Natural killer cell (primary cell): ENCODE results near the gene KLHL6. TPM values are rescaled to one million over a fixed set of nuclear protein-coding genes. Genes with fewer than 3 reads are reported as not detected.
"Not testable (repeated sequence)": the region's sequence is repeated elsewhere in the genome, so short reads cannot be mapped to it uniquely, and the experiment has no call there.

ENCODE experiments used
- ATAC-seq, 3 donors: fragments of 150-1000 bp in 2 of 3; fragments of 200-7000 bp in 1 of 3; cut with Tn5 transposase; 1 replicate in 1 of 3; 2 replicates in 2 of 3; pipeline ENCODE4 v1.10.0; 2021; ENCODE audit warnings: mild to moderate bottlenecking in 2 of 3, moderate library complexity in 2 of 3
- DNase-seq, 2 donors: peaks; one replicate each; pipeline versions ENCODE4 v3.0.0 to v3.0.0-alpha.2; 2013 to 2021; ENCODE audit warnings: mixed read lengths in 1 of 2
- H3K27ac ChIP-seq: one replicate; pipeline ENCODE4 v1.5.1; 2013; ENCODE audit warnings: mild to moderate bottlenecking, low read length
- H3K27me3 ChIP-seq: one replicate; pipeline ENCODE4 v1.6.1; 2013; ENCODE audit warnings: low read length; ENCODE audit not compliant: control insufficient read depth, insufficient read depth
- H3K36me3 ChIP-seq: one replicate; pipeline ENCODE4 v1.6.1; 2013; ENCODE audit warnings: low read length; ENCODE audit not compliant: control insufficient read depth, insufficient read depth
- H3K4me1 ChIP-seq: one replicate; pipeline ENCODE4 v1.6.1; 2013; ENCODE audit warnings: low read length; ENCODE audit not compliant: control insufficient read depth, insufficient read depth
- H3K4me3 ChIP-seq: one replicate; pipeline ENCODE4 v1.5.1; 2013; ENCODE audit warnings: low read length
- H3K9me3 ChIP-seq: one replicate; pipeline ENCODE4 v1.6.1; 2013; ENCODE audit warnings: low read length; ENCODE audit not compliant: control insufficient read depth, insufficient read depth
- H3K27ac Mint-ChIP-seq, 2 donors: one replicate each; pipeline ENCODE4 v1.8.0; 2022; ENCODE audit warnings: mild to moderate bottlenecking in 2 of 2, mixed read lengths in 2 of 2, moderate library complexity in 1 of 2
- H3K27me3 Mint-ChIP-seq, 2 donors: one replicate each; pipeline ENCODE4 v1.8.0; 2022; ENCODE audit warnings: low read depth in 2 of 2, mixed read lengths in 2 of 2
- H3K36me3 Mint-ChIP-seq: one replicate; pipeline ENCODE4 v1.8.0; 2022; ENCODE audit warnings: mixed read lengths
- H3K4me1 Mint-ChIP-seq, 2 donors: one replicate each; pipeline ENCODE4 v1.8.0; 2022; ENCODE audit warnings: mixed read lengths in 2 of 2
- H3K4me3 Mint-ChIP-seq: one replicate; pipeline ENCODE4 v1.8.0; 2022; ENCODE audit warnings: mild to moderate bottlenecking, moderate library complexity, mixed read lengths
- H3K9me3 Mint-ChIP-seq, 2 donors: one replicate each; pipeline ENCODE4 v1.8.0; 2022; ENCODE audit warnings: mixed read lengths in 2 of 2
- CTCF ChIP-seq: fragments of 200-600 bp; IDR thresholded peaks from one replicate; pipeline ENCODE4 v1.8.0; 2022; ENCODE audit warnings: antibody characterized with exemption
- WGBS: methylation state at CpG from one replicate; pipeline ENCODE4 v1.1.7; 2013; ENCODE audit warnings: missing lambda C conversion rate; ENCODE audit not compliant: insufficient coverage; 5-methylcytosine and 5-hydroxymethylcytosine counted together
- intact Hi-C: fragments of 100-400 bp; cut with micrococcal nuclease; formaldehyde crosslinking; loops from one replicate; pipeline ENCODE4 v1.14.2; 2022
- total RNA-seq, 4 donors: library from RNA; stranded (reverse); fragments of 120-200 nt in 1 of 4; gene quantifications; one replicate each; pipeline versions ENCODE4 v1.2.3 to v1.2.4, GENCODE V29; 2013 to 2022

KLHL6 gene
- total RNA-seq, 3 donors from 2014 or later (not counting 1 experiment from before 2014, with no cell fraction given): 10.9 to 17.3 (median 13.6) TPM

GRCh38 chr3:183481582-183481981, 73.9 kb downstream of the KLHL6 start:
- no peaks in the 10 kb centered on the region for H3K36me3 ChIP-seq
- no peaks in the 10 kb centered on the region for H3K9me3 ChIP-seq
- no peaks in the 10 kb centered on the region for H3K27me3 ChIP-seq
- Mint-ChIP-seq H3K27ac (no peak overlapping the region), H3K27me3 (peaks cover 0 to 2% of the 10 kb centered on the region in 2 donors), H3K4me1 (no peaks in the 10 kb centered on the region), H3K36me3 (no peaks in the 10 kb centered on the region), H3K4me3 (no peak overlapping the region), H3K9me3 (no peaks in the 10 kb centered on the region)
- DNase-seq (no peak), ATAC-seq (no peak)
- H3K4me3 ChIP-seq: no peak overlapping the region
- no peak for TF ChIP-seq CTCF
- 85% methylated on average over 4 of the region's 8 CpGs for WGBS
- intact Hi-C loops: no loop called here
- no peaks in the 10 kb centered on the region for H3K4me1 ChIP-seq
- no peak overlapping the region for H3K27ac ChIP-seq

GRCh38 chr3:183478501-183478900, 77.0 kb downstream of the KLHL6 start:
- no peaks in the 10 kb centered on the region for H3K4me1 Mint-ChIP-seq
- intact Hi-C loops: no loop called here

GRCh38 chr3:183477801-183478456, 77.6 kb downstream of the KLHL6 start:
- 93% methylated on average over 7 of the region's 8 CpGs for WGBS
- no peaks in the 10 kb centered on the region for H3K4me1 Mint-ChIP-seq
- H3K27me3 Mint-ChIP-seq: no peaks in the 10 kb centered on the region
- no peaks in the 10 kb centered on the region for H3K36me3 ChIP-seq
- no peak for ATAC-seq
- no peaks in the 10 kb centered on the region for H3K9me3 Mint-ChIP-seq
- no peaks in the 10 kb centered on the region for H3K9me3 ChIP-seq
- no peak for TF ChIP-seq CTCF
- no peaks in the 10 kb centered on the region for H3K36me3 Mint-ChIP-seq
- H3K27ac Mint-ChIP-seq: no peak overlapping the region
- intact Hi-C loops: no loop called here
- no peak overlapping the region for H3K4me3 ChIP-seq
- no peaks in the 10 kb centered on the region for H3K4me1 ChIP-seq
- DNase-seq: no peak
- H3K4me3 Mint-ChIP-seq: no peak overlapping the region
- H3K27me3 ChIP-seq: no peaks in the 10 kb centered on the region
- no peak overlapping the region for H3K27ac ChIP-seq

More at GRCh38 chr3:183478501-183478900, 77.0 kb downstream of the KLHL6 start:
- TF ChIP-seq CTCF: no peak
- no peak overlapping the region for H3K27ac Mint-ChIP-seq
- Histone ChIP-seq H3K9me3 (no peaks in the 10 kb centered on the region), H3K4me1 (no peaks in the 10 kb centered on the region), H3K27me3 (no peaks in the 10 kb centered on the region), H3K27ac (no peak overlapping the region), H3K36me3 (no peaks in the 10 kb centered on the region), H3K4me3 (no peak overlapping the region)
- H3K4me3 Mint-ChIP-seq: no peak overlapping the region
- peaks cover 0 to 2% of the 10 kb centered on the region in 2 donors for H3K27me3 Mint-ChIP-seq
- DNase-seq (no peak), ATAC-seq (no peak)
- H3K9me3 Mint-ChIP-seq: no peaks in the 10 kb centered on the region
- 92% methylated on average over 10 of the region's 10 CpGs for WGBS
- no peaks in the 10 kb centered on the region for H3K36me3 Mint-ChIP-seq

GRCh38 chr3:183475764-183476162, 79.7 kb downstream of the KLHL6 start:
- ATAC-seq, H3K4me3 Mint-ChIP-seq, H3K36me3 ChIP-seq, H3K27ac ChIP-seq, H3K4me1 ChIP-seq, H3K36me3 Mint-ChIP-seq, H3K27me3 ChIP-seq, H3K4me1 Mint-ChIP-seq, intact Hi-C loops, H3K9me3 ChIP-seq, H3K4me3 ChIP-seq, H3K9me3 Mint-ChIP-seq, DNase-seq, H3K27me3 Mint-ChIP-seq, H3K27ac Mint-ChIP-seq: not testable (repeated sequence)
- 100% methylated on average over 1 of the region's 1 CpG for WGBS
